Measurements from ENCODE around the gene TTC21B. TPM values are rescaled to one million over a fixed set of nuclear protein-coding genes. Genes with fewer than 3 reads are reported as not detected.
A peak's percentile ranks its signal among the peaks of the same experiment; 100 is the strongest.
"Not testable (repeated sequence)": the region's sequence is repeated elsewhere in the genome, so short reads cannot be mapped to it uniquely, and the experiment has no call there.

Gene TTC21B
- total RNA-seq, 1 donor from 2014 or later, result 4.8 TPM

DNA sequence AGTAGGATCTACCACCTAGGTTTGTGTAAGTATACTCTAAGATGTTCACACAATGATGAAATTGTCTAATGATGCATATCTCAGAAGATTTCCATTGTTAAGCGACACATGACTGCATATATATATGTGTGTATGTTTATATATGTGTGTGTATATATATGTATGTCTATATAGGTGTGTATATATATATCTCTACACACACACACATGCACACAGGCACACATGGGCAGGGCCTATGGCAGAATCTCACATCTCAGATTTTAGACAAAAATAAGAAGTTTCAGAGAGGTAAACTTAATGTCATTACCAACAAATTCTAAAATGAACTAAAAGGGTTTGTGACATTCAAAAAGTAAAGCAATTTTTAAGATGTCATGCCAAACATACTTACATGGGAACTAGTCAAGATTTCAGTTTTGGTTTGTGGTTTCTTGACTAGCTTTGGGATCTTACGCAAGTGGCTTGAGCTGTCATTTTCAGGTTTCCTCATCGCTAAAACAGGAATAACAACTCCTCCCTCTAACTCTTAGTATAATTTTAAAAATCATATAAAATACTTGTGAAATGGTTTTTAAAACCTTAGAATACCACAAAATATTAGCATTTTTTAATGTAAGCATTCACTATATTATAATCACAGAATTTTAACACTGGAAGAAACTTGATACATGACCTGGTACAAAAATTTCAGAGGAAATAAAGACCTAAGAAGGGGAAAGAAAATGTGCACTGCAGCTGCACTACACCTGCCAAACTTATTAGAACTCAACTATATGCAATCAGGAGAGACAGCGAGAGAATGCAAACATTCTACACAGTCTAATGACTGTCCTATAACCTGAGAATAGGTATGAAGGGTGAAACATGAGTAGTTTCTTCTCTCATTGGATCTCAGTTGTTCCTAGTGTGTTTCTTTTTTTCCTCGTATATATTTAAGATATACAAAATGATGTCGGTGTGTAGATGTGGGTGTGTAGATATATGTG, 75.7 kb downstream of the TTC21B start:
- peak; percentile 61 for ATAC-seq

DNA sequence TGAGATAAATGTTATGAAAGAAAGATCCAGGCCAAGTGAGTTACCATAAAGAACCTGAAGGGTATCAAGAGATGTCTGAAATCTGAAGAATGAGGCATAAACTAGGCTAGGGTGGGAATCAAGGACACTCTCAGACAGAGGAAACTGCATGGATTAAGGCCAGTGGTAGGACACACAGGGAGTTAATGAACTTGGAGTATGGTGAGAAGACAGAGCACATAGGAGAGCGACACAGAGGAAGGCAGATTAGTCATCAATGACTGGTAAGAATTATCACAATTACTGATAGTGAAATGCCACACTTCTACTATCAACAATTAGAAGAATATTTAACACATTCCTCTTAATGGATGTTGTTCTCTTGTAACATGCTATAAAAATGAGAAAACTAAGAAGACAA, 76.9 kb downstream of the TTC21B start:
- peak; percentile 38 for ATAC-seq

DNA sequence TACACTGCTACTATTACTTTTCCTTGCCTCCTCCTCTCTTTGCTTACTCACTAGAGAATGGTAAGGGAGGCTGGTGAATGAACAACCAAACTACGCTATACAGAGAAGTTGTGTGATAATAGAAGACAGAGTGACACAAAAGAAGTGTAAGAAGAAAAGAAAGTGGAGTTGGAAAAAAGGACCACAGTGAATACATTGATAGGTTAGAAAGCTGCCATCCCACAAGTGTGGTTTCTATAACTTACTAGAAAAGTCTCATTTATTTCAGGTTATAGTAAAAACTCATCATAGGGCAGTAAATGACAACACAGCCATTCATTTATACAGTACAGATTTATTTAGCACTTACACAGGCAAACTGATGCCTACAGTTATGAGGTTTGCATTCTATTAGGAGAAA, 77.3 kb downstream of the TTC21B start:
- ATAC-seq, result no peak

DNA sequence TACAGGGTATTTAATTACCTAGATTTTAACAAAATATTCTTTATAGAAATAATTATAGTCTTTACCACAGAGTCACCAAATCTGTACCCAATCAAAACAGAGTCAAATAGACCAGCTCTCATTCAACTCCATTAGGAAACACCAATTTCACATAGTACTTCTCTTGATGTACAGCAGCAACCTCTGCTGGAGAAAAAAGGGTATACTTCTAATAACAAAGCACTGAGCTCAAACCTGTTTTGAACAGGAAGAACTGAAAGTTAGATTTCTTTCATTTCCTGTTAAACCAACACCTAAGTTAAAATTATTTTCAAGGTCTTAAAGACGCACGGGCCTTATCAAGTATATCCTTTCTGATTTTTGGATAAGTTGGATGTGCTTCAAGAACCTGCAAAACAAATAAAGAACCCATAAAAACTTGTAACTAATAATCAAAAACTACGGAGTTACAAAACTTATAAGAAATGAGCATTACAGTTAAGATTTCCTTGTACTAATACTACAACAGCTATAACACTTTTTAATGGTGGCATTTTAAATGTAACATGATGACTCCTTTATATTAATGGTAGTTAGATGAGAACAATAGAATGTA, 79.0 kb downstream of the TTC21B start:
- ATAC-seq, result peak; percentile 90

DNA sequence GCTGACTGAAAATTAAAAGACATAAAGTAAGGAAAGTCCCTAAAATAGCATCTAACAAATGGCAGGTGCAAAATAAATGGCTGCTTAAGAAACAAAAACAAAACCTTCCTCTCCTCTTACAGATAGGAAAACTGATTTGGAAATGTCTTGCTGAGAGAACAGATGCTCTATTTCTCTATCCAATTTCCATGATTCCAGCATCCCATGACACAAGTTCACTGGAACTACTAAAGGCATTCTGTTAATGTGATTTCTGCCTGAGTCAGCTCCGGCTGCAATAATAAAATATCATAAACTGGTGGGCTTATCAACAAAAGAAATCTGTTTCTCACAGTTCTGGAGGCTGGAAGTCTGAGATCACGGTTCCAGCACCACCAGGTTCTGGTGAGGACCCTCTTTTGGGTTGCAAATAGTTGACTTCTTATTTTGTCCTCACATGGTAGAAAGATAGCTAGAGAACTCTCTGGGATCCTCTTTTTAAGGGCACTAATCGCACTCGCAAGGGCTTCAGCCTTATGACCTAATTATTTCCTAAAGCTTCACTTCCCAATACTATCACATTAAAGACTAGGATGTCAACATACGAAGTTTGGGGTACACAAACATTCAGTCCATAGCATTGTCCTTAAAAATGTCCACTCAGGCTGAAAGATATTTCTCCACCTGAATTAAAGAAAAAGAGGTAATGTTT, 81.3 kb downstream of the TTC21B start:
- ATAC-seq, result no peak

DNA sequence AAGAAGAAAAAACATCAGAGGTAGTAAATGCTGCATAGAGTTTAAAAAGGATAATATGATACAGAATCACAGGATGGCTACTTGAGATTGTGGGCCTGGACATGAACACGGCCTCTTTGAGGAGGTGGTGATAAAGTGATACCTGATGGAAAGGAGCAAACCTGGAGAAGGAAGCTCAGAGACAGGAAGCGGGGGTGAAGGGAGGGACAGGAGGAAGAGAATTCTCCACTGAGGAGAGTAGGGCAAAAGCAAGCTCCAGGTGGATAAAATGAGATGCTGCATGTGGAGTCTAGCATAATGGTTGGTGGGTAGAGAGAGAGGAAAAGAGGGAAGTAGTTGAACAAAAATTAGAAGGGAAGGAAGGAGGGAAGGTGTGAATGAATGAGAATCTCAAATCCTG, 82.6 kb downstream of the TTC21B start:
- ATAC-seq, result no peak

DNA sequence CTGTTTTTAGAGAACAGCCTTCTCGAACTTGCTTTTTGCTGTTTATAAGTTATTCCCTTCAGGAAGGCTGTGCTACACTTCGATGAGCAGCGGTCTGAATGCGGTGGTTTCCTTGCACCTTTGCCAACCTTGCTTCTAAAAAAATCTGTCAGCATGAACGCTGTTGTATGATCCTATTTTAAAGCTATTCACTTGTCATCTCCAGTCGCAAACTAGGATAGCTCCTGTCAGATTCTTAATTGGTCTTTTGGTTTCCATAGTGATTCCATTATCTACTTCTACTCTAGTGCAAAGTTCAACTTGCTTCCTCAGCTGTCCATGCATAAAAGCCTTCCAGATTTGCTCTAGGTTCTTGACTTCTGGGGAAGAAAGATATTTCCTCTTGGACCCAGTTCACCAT, 83.2 kb downstream of the TTC21B start:
- ATAC-seq, result no peak

DNA sequence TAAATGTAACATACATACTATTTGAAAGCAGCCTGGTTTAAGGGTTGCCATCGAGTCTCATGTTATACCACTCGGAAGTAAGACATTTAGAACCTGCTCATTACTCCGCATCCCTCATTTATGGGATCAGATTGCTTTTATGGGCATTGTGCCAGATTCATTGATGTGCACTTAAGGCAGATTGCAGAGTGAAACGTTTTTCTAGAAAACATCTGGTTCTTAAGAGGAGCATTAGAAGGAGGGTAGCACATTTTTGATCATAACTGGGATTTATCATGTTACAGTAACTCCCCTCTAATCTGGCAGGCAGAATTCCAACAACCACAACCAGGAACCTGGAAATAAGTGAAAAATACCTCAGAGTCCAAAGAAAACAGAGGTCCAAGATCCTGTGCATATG, 85.4 kb downstream of the TTC21B start:
- no peak for ATAC-seq

DNA sequence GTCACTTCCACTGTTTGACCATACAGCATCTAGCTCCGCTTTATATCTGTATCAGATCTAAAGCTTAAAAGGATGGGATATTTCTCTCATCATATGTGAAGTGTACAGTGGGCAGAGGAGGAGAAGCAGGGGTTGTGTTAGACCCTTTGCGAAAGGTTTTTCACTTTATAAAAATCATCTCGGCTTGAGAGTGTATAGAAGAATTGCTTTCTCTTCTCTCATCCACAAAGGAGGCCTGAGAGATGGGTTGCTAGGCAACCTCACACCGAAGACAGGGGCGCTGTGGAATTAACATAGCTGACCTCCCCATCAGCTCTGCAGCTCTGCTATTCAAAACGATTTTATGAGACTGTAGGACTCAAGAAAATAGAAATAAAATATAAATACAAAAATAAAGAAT, 89.3 kb downstream of the TTC21B start:
- no peak for ATAC-seq

DNA sequence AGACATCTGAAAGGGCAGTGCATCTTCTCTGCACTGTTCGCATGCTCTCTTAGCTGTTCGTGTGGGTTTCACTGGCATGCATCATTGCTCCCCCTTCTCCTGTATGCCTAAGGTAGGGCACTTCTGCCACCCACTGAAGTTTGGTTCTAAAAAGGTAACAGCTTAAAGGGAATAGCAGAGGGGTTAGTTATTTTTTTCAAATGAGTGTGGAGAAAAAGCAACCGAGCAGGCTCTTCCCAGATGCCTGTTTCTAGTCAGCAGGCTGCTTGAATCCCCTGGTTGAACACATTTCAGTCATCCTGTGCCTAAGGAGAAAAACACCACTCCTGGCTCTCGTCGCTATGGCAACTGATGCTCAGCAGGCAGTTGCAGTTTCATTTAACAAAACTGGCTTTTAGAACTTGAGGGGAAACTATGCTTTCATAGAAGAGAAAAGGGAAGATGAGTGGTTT, 89.7 kb downstream of the TTC21B start:
- no peak for ATAC-seq

DNA sequence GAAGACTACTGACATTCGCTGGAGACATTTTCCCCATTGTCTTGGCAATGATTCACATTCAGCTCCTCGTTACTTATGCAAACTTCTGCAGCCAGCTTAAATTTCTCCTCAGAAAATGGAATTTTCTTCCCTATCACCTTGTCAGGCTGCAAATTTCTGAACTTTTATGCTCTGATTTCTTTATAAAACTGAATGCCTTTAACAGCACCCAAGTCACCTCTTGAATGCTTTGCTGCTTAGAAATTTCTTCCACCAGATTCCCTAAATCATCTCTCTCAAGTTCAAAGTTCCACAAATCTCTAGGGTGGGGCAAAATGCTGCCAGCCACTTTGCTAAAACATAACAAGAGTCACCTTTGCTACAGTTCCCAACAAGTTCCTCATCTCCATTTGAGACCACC, 92.5 kb downstream of the TTC21B start:
- not testable (repeated sequence) for ATAC-seq

DNA sequence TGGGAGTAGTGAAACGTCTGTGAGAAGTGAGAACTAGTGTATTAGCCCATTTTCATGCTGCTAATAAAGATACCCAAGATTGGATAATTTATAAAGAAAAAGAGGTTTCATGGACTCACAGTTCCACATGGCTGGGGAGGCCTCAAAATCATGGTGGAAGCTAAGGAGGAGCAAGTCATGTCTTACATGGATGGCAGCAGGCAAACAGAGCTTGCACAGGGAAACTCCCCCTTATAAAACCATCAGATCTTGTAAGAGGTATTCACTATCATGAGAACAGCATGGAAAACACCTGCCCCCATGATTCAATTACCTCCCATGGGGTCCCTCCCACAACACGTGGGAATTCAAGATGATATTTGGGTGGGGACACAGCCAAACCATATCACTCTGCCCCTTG, 93.9 kb downstream of the TTC21B start:
- ATAC-seq, result not testable (repeated sequence)

DNA sequence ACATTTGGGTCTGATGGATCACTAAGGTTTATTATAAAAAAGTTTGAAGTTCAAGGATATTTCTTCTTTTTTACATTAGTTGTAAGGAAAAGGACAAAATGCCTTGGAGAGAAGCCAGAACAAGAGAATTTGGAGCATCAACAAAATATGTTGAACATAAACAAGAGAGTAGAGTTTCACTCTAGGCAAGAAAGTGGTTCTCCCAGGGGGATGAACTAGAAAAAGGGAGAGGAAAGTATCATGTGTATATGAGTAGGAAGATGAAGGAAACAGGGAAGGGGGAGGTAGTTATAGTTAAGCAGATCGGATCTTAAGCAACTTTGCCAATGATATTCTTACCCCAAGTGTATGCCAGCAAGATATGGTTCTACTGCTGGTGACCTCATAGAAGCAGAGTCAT, 95.7 kb downstream of the TTC21B start:
- ATAC-seq, result no peak

DNA sequence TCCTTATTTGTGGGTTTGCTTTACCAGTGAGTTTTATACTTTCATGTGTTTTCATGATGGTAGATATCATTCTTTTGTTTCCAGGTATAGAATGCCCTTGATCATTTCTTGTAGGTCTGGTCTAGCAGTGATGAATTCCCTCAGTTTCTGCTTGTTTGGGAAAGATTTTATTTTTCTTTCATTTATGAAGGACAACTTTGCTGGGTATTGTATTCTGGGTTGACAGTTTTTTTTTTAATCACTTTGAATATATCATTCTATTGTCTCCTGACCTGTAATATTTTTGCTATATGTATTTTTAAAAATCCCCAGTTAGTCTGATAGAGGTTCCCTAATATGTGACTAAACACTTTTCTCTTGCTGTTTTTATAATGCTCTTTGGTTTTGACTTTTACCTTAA, 101.2 kb downstream of the TTC21B start:
- ATAC-seq, result no peak

DNA sequence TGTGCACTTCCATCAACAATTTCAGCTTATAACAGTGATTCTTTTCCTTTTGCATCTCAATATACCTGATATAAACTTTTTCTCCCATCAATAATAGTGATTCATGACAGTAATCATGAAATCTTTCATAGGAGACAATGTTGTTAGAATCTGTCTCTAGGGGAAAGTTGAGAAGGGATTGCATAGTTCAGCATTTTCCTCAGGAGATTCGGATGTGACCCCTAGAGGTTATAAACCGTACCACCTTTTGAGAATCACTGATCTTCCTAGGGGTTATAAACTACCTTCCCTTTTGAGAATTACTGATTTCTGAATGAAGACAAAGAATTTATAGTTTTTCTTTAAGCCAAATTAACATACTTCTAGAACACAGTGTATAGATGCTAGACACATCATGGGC, 106.6 kb downstream of the TTC21B start:
- ATAC-seq, result no peak

DNA sequence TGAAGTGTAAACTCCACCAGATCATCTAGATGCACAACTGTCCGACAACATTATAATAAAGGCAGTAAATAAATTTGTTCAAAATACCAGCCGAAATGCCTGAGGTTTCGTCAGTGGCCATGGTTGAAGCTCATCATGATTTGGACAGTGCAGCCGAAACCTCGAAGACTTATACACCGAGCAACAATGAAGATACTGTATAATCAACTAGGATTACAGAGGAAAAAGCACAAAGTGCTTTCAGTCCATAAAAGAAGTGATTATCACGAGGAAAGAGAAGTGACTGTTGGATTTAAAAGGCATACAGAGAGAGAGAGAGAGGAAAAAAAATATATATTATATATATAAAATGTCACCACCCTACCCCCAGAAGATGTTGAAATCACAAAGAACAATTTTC, 107.5 kb downstream of the TTC21B start:
- ATAC-seq, result no peak

DNA sequence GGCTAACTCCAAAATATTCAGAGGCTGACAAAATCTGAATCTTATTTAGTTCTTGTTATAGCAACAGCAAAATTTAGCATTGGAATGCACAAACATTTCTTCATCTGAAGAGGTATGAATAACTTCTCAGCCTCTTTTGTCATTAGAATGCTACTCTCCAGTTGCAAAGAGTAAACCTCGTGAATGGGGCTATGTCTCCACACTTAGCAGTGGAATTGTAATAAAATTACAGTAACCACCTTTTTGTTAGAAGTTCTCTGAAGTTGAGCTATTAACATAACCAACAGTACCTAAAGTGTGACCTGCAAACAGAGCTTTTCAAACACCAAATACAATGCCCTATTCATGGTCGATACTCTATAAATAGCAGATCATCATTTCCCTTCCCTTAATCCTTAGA, 109.4 kb downstream of the TTC21B start:
- no peak for ATAC-seq

DNA sequence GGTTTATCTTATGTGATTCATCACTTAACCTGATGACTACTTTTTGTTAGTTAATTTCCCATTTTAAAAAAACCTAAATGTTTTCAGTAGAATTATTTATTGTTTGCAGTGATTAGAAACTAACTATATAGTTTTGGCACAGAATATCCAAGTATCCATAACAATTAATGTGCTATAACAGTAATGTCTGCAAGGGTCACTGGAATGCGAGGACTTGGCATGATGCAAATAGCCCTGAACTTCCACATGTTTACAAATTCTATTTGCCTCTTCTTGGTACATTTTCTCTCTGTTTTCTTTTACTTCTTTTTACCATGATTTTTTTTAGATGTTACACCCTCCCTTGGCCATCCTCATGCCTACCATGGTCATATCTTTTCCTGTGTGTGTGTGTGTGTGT, 110.2 kb downstream of the TTC21B start:
- no peak for ATAC-seq

DNA sequence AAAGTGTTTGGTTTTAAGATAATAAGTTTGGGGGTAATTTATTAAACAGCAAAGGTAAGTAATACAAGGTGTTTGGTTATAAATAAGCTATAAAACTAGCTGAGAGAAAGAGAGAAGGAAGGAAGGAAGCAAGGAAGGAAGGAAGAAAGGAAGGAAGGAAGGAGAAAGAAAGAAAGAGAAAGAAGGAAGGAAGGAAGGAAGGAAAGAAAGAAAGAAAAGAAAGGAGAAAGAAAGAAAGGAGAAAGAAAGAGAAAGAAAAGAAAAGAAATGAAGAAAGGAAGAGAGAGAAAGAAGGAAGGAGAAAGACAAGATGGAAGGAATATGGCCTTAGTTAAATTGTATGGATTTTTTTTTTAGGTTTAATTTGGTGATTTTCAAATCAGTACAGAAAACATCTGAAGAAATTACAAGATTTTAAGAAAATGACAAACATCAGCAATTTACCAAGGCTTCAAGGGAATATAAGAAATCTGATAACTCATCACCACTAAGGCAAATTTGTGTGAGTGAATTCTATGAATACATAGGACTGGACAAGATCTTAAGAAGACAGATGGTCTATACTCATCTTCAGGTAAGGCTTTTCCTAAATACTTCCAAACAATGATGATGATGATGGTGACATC, 113.1 kb downstream of the TTC21B start:
- ATAC-seq, result no peak

DNA sequence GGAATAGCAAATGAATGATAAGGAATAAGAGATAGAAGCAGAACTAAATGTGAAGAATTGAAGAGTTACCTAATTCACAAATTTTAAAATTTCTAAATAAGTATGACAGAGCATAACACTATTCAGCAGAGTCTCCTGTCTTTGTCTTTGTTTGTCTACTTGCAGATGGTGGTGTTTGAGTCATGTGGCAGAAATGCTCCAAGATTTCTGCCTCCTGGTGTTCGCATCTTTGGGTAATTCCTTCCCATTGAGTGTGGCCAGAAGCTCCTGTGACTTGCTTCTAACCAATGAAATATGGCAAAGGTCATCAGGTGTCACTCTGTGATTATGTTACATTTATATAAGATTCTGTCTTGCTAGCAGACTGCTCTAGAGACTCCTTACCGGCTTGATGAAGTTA, 114.0 kb downstream of the TTC21B start:
- ATAC-seq, result no peak

DNA sequence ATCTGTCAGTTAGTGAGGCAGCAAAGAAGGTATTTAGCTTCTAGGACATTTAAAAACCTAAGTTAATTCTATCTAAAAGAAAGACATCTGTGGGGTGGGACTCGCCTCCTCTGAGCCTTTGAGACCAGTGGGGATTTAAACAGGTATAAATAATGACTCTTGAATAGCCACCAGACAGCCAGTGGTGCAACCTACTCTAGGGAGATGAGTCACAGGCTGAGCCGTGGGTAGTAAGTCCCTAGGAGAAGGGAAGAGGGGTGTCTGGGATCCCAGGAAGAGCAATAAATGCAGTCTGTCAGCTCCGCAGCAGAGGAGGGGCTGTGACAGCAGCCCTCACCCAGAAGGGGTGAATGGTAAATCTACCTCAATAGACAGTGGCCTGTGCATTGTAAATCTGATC, 116.5 kb downstream of the TTC21B start:
- ATAC-seq, result peak; percentile 83

DNA sequence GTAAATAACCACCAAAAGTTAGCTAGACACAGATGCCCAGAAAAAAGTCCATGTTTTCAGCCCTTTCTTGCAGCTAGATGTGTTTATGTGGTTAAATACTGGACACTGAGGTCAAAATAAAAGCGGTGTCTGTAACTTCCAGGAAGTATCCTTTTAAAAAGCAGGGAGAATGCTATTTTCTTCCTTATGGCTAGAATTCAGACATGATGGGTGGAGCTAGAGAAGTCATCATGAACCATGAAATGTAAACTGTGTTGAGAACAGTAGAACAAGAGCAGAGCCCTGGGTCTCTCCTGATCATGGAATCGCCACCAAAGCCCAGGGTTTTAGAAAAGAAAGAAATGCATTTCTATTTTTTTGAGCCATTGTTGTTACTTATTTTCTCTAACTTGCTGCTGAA, 118.2 kb downstream of the TTC21B start:
- no peak for ATAC-seq

DNA sequence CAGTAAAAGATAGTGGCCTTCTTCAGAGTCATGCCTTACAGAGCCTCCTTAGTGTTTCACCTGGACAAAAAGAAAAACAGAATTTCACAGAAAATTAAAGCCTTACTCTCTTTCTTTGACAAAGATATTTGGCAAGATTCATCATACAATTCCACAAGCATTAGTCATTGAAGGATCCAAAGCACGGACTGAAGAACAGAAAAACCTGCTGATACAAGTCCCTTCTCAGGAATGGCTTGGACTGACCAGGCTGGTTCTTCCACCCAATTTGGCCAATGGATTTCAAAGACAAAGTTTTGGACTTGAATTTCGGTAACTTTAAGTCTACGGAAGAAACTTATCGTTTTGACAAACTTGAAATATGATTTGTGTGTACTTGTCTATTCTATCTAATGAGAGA, 120.4 kb downstream of the TTC21B start:
- peak; percentile 89 for ATAC-seq

Measured in esophagus mucosa (tissue), 1 donor.